ENCODE measurements around the gene MEG3. TPM values are rescaled to one million over a fixed set of nuclear protein-coding genes. Genes with fewer than 3 reads are reported as not detected.

MEG3 gene
- total and polyA plus RNA-seq, 9 of the 15 experiments (the other 6 are each of a cell fraction or from before 2014, with no cell fraction given), result 0.10 to 5.3 (median 1.0) TPM; not detected in 1

DNA sequence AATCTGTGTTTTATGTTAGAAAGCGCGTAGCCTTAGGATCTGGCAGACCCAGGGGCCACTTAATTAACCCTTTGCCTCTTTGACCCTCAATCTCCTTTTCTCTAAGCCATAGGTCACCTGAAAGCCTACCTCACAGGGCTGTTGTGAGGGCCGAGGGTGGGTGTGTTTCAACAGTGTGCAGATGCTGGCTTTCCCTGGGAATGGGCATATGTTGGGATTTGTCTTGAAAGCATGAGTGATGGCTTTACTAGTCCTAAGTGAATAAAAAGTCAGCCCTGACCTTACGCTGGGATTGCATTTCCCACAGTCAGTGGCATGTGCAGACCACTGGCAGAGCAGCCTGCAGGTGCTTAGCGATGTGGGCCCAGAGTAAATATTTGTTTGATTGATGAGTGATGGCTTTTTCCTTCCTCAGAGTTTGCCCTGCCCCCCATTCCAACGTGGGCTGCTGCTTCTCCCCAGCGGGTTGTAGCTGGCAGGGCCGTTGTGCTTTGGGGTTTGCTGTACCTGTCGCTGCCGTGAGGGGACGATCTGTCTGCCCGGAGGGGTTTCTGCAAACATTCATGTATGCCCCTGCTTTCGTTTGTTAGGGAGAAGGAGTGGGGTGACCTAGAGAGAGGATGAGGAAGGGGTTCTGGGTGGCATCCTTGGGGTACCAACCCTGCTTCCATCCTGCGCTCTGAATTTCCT, 31.5 kb downstream of the MEG3 start:
- no peak for DNase-seq (ENCODE audit: extremely low read depth in 1 of 4, low spot score in 3 of 4)
- FAIRE-seq, result no peak
- 22% methylated on average over 11 of the region's 14 CpGs for whole genome bisulfite sequencing (ENCODE audit: insufficient coverage, low coverage, missing lambda C conversion rate)
- H4K20me1 ChIP-seq (replicated peaks; ENCODE audit: control insufficient read depth, insufficient read depth, low read length), result no peaks in the 10 kb centered on the region
- ATAC-seq, result no peak
- no peaks in the 10 kb centered on the region for H3K27me3 ChIP-seq (ENCODE audit: control insufficient read depth in 2 of 2, insufficient read depth in 2 of 2, low read length in 2 of 2)
- no peak for TF ChIP-seq POU5F1 (IDR thresholded peaks at IDR 0.05; ENCODE audit: borderline replicate concordance, low read depth, low read length, partially characterized antibody)
- TF ChIP-seq KLF6 (CRISPR knock-in tag; IDR thresholded peaks at IDR 0.05; ENCODE audit: borderline replicate concordance), result no peak
- no peak for TF ChIP-seq PRPF4 (IDR thresholded peaks at IDR 0.05; ENCODE audit: insufficient read depth, low read depth, low read length, poor library complexity, severe bottlenecking)
- TF ChIP-seq CHCHD3 (CRISPR knock-in tag; IDR thresholded peaks at IDR 0.05), result no peak
- TF ChIP-seq MXI1 (IDR thresholded peaks at IDR 0.05; ENCODE audit: low read depth, low read length), result no peak
- H2AFZ ChIP-seq (ENCODE audit: low read depth, low read length), result no peak overlapping the region
- peaks cover 0 to 15% of the 10 kb centered on the region in 2 experiments; a peak in 2 of 5 replicates for H3K4me1 ChIP-seq (replicated peaks in 1 of 2; ENCODE audit: control insufficient read depth in 2 of 2, insufficient read depth in 2 of 2, low read length in 2 of 2)
- H3K79me2 ChIP-seq (ENCODE audit: control insufficient read depth, insufficient read depth, low read length), result no peaks in the 10 kb centered on the region
- no peak overlapping the region for H3K9ac ChIP-seq (ENCODE audit: insufficient read depth in 1 of 2, low read depth in 2 of 2, low read length in 2 of 2)
- no peaks in the 10 kb centered on the region for H3K36me3 ChIP-seq (ENCODE audit: control insufficient read depth, insufficient read depth, low read length)
- H3K4me2 ChIP-seq (ENCODE audit: insufficient read depth, low read length), result no peak overlapping the region
- H3K27ac ChIP-seq (ENCODE audit: extremely low read depth, low read depth, low read length), result no peak overlapping the region
- BruUV-seq (replicated peaks), result no TSS peak
- H3K9me1 ChIP-seq (ENCODE audit: control insufficient read depth, insufficient read depth, low read length), result no peaks in the 10 kb centered on the region
- in situ Hi-C loops (cut with MboI) (no loop called here), intact Hi-C loops (cut with micrococcal nuclease) (no loop called here)
- H3K4me3 ChIP-seq, result no peak overlapping the region
- H3K9me3 ChIP-seq (replicated peaks; ENCODE audit: control insufficient read depth, insufficient read depth, low read depth, low read length), result no peaks in the 10 kb centered on the region
- POLR2A ChIA-PET, result no interaction called here
- CTCF ChIA-PET (ENCODE audit: low intra/inter-chr PET ratio), result no interaction called here

Data from K562 (cell line).